CD4-positive, alpha-beta T cell treated with Interleukin-10 for 1 hour (primary cell): ENCODE results near the gene HSPB9.

ENCODE experiments used
- DNase-seq: peaks from one replicate; pipeline ENCODE4 v3.0.0-alpha.2; 2020

Gene HSPB9

GRCh38 chr17:42122371-42123303, at the start of gene HSPB9:
Gene HSPB9 (plus strand): TSS chr17:42122804. CDS start chr17:42122851, 47 bp downstream.
- no peak for DNase-seq

- no peak for DNase-seq
These were observed 46.8 kb upstream of the HSPB9 start for GRCh38 chr17:42075789-42076188.

GRCh38 chr17:42076797-42077559, 45.6 kb upstream of the HSPB9 start:
- DNase-seq = no peak

- no peak for DNase-seq
These were observed 44.8 kb upstream of the HSPB9 start for GRCh38 chr17:42077755-42078154.

- no peak for DNase-seq
These were observed 44.1 kb upstream of the HSPB9 start for GRCh38 chr17:42078396-42079043.

- DNase-seq = no peak
These were observed 43.1 kb upstream of the HSPB9 start for GRCh38 chr17:42079541-42079940.

GRCh38 chr17:42081516-42082129, 41.0 kb upstream of the HSPB9 start:
- DNase-seq = no peak

- no peak for DNase-seq
These were observed 35.4 kb upstream of the HSPB9 start for GRCh38 chr17:42087042-42087701.

- DNase-seq = no peak
These were observed 34.6 kb upstream of the HSPB9 start for GRCh38 chr17:42087736-42088705.

GRCh38 chr17:42088736-42089135, 33.9 kb upstream of the HSPB9 start:
- DNase-seq = no peak

- no peak for DNase-seq
These were observed 31.4 kb upstream of the HSPB9 start for GRCh38 chr17:42090964-42091790.

GRCh38 chr17:42092939-42093338, 29.7 kb upstream of the HSPB9 start:
- DNase-seq = no peak

- DNase-seq = no peak
These were observed 28.1 kb upstream of the HSPB9 start for GRCh38 chr17:42094375-42095069.

GRCh38 chr17:42096360-42097111, 26.1 kb upstream of the HSPB9 start:
- DNase-seq = no peak

GRCh38 chr17:42097691-42098631, 24.6 kb upstream of the HSPB9 start, which contains the start of gene ZNF385C:
Gene ZNF385C (minus strand): TSS chr17:42098473. CDS start chr17:42063056, 35,417 bp downstream.
- peak; percentile 53 for DNase-seq

- no peak for DNase-seq
These were observed 23.7 kb upstream of the HSPB9 start for GRCh38 chr17:42098730-42099399.
